Measurements from ENCODE around the gene FDX2. TPM values are rescaled to one million over a fixed set of nuclear protein-coding genes. Genes with fewer than 3 reads are reported as not detected.
A peak's percentile ranks its signal among the peaks of the same experiment; 100 is the strongest.

Gene FDX2
- polyA plus RNA-seq, 4 donors: 18.6 to 25.9 (median 20.7) TPM

DNA sequence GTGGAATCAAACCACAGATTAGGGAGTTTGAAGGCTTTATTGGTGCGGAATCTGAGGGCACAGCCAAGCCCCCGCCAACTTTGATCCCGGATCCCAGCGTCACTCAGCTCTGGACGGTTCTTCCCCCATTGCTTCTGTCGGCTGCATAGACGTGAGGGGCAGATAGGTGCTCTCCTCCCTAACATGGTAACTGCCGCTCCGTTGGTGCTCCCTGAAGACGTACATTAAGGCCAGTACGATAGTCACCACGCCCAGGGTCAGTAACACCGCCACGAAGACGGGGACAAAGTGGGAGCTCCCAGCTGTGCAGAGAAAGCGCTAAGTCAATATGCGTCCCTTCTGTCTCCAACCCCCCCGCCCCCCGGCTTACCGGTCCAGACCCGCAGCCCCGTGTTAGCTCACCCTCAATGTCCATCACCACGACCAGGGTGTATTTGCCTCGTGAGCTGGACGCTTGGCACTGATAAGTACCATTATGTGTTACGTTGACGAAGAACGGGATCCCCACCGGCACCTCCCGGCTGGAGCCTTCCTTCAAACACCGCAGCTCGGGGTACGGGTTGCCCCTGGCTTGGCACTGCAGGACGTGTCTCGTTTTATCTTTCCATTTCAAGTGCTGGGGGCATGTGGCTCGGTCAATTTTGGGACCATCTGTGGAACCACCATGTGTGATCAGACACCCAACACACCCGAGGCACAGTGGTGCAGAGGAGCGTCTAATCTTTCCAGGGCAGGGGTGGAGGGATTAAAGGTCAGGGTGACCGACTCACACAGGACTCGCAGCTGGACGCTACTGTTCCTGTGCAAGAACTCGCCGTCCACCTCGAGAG lies 18.2 kb upstream of the FDX2 start:
- no peak for DNase-seq (ENCODE audit: low read depth in 4 of 4, low spot score in 3 of 4)

DNA sequence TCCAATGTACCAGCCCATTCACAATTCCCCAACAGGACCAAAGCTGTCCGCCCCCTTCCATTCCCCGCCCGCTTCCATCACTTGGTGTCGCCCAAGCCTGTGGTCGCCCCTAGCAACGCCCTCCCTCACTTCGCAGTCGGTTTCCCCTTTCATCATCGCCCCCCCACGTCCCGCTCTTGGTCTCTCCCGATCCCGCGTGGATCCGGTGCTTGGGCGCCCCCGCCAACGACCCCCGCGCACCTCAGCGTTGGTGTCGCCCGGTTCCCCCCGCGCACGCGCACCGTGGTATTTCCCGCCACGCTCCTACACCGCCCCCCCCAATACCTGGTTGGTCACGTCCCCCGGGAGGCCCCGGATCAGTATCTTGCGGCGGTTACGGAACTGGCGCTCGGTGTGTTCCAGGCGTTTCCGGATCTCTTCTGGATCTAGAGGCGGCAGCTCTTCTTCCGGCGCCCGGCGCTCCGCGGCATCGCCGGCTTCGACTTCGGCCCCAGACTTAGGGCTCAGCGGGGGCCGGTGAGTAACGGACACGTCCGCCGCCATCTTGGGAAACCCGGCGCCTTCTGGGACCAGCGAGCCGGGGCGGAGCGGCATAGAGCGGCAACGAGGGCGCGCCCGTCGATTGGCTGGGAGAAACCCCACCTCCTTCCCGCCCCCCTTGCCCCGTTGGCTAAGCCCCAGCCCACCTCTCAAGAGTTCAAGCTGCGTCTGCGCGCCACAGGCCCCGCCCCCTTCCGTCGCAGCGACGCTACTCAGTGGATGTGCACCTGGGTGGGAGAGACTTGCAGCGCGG lies 17.3 kb upstream of the FDX2 start, which contains the start of gene RAVER1:
RAVER1 (minus strand) TSS at position 565 of the 793 bp plus-strand sequence; CDS start at position 543, 22 bp downstream.
- DNase-seq (ENCODE audit: low read depth in 4 of 4, low spot score in 3 of 4): peak; percentile 93 to 96 (median 94)

DNA sequence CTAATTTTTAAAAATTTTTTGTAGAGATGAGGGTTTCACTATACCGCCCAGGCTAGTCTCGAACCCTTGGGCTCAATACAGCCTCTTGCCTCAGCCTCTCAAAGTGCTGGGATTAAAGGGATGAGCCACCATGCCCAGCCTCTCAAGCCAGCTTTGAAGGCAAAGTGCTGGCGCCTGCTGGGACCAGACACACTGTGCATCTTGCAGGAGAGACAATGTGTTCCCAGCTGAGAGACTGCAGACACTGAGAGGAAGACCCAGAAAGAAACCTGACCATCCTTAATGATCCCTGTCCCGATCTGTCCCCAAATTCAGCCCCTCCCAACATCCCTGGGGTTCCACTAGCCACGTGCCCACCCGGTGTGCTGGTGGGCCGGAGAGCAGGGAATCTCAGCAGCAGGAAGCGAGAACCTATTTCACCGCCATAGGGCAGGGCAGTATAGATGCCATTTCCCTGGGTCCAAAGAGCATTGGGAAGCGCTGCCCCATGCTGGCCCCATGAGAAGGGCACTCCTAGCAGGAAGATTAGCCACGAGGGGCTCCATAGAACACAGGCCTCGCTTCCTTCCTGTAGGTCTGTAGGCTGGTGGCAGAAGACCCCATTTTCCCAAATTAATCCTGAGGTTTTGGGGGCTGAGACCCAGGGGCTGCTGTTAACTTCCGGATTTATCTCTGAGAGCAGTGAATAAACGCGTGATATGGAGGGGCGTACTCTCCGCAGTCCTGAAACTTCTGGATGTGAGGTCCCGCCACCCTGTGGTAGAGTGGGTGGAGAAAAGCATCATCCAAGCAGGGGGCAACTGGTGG lies 16.5 kb upstream of the FDX2 start:
- no peak for DNase-seq (ENCODE audit: low read depth in 4 of 4, low spot score in 3 of 4)

DNA sequence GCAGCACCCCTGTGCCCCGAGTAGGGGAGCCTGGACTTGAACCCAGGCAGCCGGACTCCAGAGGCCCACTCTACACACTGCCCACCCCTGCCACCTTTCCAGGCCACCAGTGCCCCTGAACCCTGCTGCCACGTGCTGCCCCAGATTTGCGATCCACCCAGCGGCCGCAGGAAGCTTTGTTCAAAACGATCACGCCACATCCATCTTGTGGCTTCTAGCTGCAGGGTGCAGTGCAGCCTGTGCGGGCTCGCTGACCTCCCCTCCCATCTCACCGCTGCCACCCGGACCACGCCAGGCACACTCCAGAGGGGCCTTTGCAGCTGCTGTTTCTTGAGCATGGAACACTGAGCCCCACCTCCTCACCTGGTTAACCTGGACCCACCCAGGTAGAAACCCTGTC lies 13.7 kb upstream of the FDX2 start:
- DNase-seq (ENCODE audit: low read depth in 4 of 4, low spot score in 3 of 4): no peak

DNA sequence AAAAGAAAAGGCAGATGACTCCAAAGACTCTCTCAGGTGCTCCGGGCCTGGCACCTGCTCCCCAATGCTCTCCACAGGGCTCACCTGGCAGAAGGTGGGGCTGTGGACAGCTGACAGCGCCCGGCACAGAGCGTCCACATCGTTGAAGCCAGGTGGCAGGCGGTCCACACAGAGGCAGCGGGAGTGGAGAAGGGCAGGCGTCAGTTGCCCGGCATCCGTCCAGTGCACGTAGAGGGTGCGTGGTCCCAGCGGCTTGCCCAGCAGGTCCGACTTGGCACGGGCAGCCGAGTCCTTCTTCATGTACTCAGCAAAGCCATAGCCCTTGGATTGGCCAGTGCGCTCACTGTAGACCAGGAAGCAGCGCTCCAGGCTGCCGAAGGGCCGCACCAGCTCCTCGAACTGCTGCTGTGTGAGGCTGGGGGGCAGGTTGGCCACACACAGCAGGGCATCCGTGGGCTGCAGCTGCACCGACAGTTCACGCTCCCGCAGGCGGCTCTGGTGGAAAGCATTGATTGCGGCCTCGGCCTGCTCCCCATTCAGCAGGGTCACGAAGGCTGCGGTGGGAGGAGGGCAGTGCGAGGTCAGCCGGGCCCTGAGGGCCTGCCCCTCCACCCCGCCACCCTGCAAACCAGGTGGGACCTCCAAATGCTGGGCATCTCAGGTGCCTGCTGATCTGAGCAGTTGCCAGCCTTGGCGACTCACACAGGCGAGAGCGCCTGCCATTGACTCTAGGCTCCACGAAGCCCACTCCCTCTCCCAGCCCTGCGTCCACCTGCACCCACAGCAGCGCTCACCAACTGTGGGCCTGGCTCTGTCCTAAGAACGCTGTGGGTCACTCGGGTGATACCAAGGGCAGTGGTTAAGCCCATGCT lies 13.0 kb upstream of the FDX2 start:
- no peak for DNase-seq (ENCODE audit: low read depth in 4 of 4, low spot score in 3 of 4)

DNA sequence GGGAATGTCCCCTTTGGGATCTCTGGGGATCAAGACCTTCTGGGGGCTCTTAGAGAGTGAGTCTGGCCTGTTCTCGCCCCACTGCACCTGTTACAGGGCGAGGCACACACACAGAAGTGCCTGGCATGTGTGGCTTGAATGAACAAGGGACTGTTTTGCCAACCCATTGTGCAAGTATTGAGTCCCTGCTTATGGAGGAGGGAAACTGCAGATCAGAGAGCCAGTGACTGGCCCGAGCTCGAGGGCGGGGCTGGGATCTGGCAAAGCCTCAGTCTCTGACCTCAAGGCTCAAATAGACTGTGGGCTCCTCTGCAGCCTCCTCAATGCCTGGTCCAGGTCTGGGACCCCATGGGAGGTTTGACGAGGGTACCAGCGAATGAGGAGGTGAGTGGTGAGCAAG lies 12.0 kb upstream of the FDX2 start:
- no peak for DNase-seq (ENCODE audit: low read depth in 4 of 4, low spot score in 3 of 4)

DNA sequence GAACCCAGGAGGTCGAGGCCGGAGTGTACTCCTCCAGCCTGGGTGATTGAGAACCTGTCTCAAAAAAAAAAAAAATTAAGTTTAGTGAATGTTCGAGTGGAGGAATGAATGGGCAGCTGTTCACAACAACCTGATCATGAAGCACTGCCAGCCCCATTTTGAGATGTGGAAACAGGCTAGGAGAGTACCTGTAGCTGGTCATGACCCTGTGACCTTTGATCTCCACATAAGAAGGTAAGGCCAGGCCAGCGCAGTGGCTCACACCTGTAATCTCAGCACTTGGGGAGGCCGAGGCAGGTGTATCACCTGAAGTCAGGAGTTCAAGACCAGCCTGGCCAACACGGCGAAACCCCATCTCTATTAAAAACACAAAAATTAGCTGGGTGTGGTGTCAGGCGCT lies 9.9 kb upstream of the FDX2 start:
- no peak for DNase-seq (ENCODE audit: low read depth in 4 of 4, low spot score in 3 of 4)

DNA sequence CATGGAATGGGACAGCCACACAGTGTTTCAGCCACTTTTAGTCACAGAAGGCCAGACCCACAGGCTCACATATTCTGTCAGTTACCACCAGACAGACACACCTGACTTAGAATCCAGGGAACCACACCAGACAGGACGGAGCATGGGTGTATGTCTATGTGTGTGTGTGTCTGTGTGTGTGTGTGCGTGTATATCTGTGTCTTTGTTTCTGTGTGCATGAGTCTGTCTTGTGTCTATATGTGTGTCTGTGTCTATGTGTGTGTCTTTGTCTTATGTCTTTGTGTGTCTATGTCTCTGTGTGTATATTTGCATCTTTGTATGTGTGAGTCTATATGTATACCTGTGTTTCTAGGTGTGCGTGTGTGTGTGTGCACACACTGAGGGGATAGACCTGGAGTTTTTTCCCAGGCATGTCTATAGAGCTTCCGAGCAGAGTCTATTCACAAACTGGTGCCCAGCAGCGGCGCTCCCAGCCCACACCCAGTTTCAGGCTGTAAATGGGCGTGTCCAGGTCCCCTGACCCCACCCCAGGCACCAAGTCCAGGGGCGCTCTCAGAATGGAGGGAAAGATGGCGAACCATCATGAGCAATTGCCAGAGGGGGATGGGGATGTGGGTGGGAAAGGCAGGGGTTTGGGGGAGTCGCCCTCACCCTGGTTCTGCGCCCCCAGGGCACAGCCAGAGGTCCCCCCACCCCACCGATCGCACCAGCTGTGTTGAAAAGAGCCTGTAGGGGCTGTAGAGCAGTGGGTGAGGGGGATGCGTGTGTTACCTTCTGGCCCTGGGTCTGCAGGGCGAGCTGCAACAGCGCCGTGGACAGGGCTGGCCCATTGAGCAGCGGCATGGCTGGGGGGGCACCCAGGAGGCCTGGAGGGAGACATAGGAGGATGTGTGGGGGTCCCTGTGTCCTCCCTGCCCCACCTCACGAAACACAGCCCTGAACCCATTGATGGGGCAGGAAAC lies 6.3 kb upstream of the FDX2 start:
- DNase-seq (ENCODE audit: low read depth in 4 of 4, low spot score in 3 of 4): no peak

DNA sequence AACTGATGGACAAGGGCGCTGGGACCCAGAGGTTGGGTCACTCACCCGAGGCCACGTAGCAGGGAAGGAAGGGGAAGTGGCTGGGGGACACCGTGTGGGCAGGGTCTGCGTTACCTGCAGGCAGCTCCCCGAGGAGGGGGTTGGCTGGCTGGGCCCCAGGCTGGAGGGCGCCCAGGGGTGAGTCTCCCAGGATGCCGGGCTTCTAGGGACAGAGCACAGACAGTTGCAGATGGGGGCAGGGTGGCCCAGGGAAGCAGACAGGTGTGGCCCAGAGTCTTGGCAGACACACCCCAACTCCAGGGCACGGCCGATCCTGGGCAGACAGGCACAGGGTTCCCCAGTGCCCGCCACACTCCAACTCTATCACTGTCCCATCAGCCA lies 5.6 kb upstream of the FDX2 start:
- no peak for DNase-seq (ENCODE audit: low read depth in 4 of 4, low spot score in 3 of 4)

DNA sequence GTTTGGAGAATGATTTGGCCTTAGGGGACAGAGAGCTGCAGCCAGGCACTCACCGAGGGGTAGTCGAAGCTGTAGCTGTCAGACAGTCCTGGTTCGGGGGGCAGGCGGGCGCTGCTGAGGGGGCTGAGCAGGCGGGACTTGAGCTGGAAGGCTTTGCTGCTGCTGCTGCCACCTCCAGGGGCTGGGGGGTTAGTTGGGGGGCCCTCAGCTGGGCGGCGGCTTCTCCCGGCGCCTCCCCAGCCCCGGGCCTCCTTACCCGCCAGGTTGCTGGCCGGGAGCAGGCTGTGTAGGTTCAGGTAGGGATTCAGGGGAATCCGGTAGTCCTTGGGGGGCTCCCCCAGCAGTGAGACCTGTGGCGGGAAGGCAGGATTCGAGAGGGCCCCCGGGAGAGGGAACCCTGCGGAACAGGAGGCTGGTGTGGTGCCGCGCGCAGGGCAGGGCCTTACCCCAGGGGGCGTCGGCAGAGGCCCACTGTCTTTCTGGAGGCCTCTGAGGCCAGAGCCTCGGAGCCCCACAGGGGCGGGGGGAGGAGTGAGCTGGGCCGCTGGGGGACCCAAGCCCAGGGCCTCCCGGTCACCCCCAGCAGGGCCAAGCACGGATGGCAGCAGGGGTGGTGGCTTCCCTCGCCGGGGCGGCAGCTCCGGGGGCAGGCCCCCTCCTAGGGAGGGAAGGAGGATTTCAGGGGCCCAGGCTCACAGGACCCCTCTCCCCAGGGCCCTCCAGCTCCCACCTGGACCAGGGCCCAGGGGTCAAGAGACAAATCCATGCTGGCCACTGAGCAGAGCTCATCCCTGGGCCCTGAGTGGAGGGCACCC lies 5.0 kb upstream of the FDX2 start:
- no peak for DNase-seq (ENCODE audit: low read depth in 4 of 4, low spot score in 3 of 4)

DNA sequence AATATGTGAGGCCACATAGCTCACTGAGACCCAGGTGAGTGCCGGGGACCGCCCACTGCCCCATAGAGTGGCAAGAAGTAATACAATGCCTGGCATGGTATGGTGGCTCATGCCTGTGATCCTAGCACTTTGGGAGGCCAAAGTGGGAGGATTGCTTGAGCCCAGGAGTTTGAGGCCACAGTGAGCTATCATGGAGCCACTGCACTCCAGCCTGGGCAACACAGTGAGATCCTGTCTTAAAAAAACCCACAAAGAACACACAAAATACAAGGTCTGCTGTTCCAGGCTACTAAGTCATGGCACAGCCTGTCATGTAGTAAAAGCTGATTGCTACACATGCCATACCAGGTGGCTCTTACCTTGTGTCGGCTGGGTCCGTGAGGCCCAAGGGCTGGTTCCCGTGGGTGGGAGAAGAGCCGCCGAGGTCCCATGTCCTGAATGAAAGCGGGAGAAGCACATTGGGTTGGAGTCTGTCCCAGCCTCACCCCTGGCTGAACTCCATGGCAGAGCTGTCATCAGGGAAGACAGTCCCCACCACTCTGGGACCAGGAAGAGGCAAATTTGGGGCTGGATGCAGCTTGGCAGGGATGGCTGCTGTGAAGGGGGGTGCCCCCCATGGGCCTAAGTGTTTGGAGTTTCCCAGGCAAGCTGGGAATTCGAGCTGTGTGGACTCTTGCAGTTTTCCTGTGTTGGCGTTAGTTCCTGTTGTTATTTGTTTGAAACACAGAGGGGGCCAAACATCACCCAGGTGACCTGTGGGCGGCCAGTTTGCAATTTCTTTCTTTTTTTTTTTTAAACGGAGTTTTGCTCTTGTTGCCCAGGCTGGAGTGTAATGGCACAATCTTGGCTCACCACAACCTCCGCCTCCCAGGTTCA lies 3.2 kb upstream of the FDX2 start:
- no peak for DNase-seq (ENCODE audit: low read depth in 4 of 4, low spot score in 3 of 4)

DNA sequence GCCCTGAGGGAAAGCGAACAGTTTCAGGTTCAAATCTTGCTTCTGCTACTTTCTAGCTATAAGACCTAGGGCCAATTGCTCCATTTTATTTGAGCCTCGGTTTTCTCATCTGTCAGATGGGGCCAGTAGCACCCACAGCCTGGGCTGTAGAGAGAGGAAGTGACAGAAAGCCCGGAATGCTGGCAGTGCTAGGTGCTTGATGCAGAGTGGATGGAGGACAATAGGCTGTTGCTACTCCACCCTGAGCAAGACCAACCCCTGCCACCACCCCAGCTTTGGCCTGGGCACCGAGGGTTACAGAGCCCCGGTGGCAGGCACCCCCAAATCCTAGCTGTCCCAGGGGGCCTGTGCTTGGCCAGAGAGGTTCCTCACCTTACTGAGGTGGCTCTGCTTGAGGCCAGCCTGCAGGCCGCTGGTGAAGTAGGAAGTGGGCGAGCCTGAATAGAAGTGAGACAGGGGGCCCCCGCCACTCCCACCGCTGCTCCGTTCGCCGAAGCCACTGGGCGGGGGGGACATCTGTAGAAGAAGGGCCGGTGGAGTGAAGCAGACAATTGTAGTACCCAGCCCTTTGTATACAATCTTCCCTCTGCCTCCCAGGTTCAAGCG lies 2.1 kb upstream of the FDX2 start:
- no peak for DNase-seq (ENCODE audit: low read depth in 4 of 4, low spot score in 3 of 4)

DNA sequence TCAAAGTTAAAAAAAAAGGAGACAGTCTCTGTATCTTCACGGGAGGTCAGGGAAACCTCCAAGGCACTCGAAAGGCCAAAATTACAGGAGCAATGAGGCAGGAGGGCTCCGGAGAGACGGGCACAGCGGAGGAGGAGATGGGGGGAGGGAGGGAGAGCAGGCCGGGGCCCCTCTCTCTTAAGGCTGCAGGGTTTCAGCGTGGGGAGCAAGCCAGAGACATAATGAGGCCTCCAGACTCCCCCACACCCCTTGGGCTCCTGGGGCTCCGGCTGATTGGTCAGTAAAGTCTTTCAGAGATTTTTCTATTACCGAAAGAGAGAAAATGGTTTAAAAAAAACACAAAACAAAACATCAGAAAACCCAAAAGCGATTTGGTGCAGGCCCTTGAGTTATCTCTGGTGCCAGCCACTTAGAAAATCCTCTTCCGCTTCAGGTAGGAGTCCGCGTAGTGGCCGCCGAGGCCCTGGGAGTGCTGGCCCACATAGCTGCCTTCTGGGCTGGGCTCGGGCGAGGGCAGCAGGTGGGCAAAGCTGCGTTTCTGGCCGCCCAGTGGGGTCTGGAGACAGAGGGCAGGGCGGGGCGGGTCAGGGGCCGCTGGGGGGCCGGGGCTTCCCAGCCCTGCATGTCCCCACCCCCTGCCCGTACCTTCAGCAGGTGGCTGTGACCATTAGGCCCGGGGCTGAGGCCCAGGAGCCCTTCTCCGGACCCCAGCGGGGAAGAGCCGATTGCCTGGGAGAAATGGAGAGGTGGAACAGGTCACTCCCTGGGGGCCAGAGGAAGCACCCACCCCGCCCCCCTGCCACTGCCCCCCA lies 1.4 kb upstream of the FDX2 start:
- DNase-seq (ENCODE audit: low read depth in 4 of 4, low spot score in 3 of 4): no peak

DNA sequence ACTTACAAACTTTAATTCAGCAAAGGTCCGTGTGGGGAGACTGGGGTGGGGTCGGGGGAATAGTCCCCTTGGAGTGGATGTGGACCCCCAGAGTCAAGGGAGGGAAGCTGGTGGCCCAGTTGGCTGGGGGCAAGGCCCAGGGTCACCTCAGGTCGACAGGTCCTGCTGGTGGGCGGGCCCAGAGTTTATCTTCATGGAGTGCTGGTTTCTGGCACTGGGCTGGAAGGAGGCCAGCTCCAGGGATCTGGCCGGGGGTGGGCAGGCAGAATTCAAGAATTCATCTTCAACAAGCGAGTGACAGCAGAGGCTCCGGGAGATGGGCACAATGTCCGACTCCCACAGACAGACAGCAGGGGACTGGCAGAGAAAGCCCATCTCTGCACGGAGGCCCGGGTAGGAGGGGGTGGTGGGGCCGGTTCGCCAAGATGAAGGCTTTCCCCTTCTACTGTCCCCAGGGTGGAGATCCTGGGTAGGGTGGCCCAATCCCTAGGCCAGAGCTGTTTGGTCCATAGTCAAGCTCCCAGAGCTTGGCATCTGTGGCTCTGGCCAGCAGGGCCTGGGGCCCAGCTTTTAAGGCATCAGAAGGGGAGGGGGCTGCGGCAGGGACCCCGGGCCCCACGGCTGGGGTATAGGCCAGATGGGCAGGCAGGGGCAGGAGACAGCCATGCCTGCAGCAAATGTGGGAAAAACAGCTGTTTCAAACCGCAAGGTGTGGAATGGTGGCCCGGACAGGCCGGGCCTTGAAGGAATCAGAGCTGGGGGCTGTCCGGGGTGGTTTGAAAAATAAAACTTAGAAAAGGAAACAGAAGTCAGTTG lies 622 bp upstream of the FDX2 start:
- no peak for DNase-seq (ENCODE audit: low read depth in 4 of 4, low spot score in 3 of 4)

DNA sequence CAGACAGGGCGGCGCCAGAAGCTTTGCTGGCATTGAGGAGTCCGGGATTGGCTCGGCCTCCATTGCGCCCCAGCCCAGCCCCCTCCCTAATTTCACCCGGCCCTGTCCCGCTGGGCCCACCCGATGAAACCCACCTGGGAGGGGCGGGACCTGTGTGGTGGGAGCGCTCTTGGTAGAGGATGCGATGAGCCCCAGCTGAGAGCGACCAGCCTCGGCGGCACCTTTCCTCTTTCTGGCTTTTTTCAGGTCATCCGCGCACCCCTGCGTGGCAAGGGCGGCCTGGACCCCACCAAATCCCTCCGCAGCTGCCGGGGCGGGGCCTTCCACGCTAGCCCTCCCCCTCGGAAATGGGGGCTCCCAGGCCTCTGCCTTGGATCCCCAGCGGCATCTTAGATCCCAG lies 6.4 kb downstream of the FDX2 start, which contains the start of gene ZGLP1:
ZGLP1 (minus strand) TSS at position 393 of the 400 bp plus-strand sequence.
- DNase-seq (ENCODE audit: low read depth in 4 of 4, low spot score in 3 of 4): no peak
